Muscle layer of colon (tissue), 2 donors: Measurements from ENCODE around the gene GLUD1.
"Not testable (repeated sequence)": the region's sequence is repeated elsewhere in the genome, so short reads cannot be mapped to it uniquely, and the experiment has no call there.

Experiments used
- H3K27ac ChIP-seq: one replicate; pipeline ENCODE4 v1.7.0; 2013; ENCODE audit warnings: low read depth, mild to moderate bottlenecking, low read length, moderate library complexity
- H3K27me3 ChIP-seq, 2 donors: one replicate each; pipeline ENCODE4 v1.7.0; 2013; ENCODE audit warnings: low read length in 2 of 2, mild to moderate bottlenecking in 2 of 2; ENCODE audit not compliant: insufficient read depth in 2 of 2, control insufficient read depth in 1 of 2
- H3K36me3 ChIP-seq: one replicate; pipeline ENCODE4 v1.7.0; 2013; ENCODE audit warnings: mild to moderate bottlenecking, low read length; ENCODE audit not compliant: insufficient read depth
- H3K4me1 ChIP-seq: one replicate; pipeline ENCODE4 v1.7.0; 2013; ENCODE audit warnings: mild to moderate bottlenecking, low read length; ENCODE audit not compliant: insufficient read depth
- H3K4me3 ChIP-seq, 2 donors: one replicate each; pipeline ENCODE4 v1.7.0; 2013; ENCODE audit warnings: low read length in 2 of 2, low read depth in 1 of 2, mild to moderate bottlenecking in 1 of 2, moderate library complexity in 1 of 2
- H3K9ac ChIP-seq: one replicate; pipeline ENCODE4 v1.7.0; 2013; ENCODE audit warnings: low read length
- H3K9me3 ChIP-seq: one replicate; pipeline ENCODE4 v1.7.0; 2013; ENCODE audit warnings: mild to moderate bottlenecking, low read length
- donor health status: abdominal sarcoma.
- donor health status: Adenocarcinoma of cecum.

The GLUD1 gene

GRCh38 chr10:87060280-87060928 lies 34.2 kb downstream of the GLUD1 start:
- H3K27me3 ChIP-seq, result no peaks in the 10 kb centered on the region
- peaks cover 49% of the 10 kb centered on the region for H3K36me3 ChIP-seq
- no peak overlapping the region for H3K27ac ChIP-seq
- H3K9ac ChIP-seq, result no peak overlapping the region
- H3K4me1 ChIP-seq, result no peaks in the 10 kb centered on the region
- no peaks in the 10 kb centered on the region for H3K9me3 ChIP-seq
- no peak overlapping the region for H3K4me3 ChIP-seq

- Histone ChIP-seq H3K27ac (no peak overlapping the region), H3K9ac (no peak overlapping the region), H3K4me3 (no peak overlapping the region), H3K4me1 (no peaks in the 10 kb centered on the region), H3K36me3 (peaks cover 53% of the 10 kb centered on the region), H3K27me3 (no peaks in the 10 kb centered on the region), H3K9me3 (no peaks in the 10 kb centered on the region)
These were observed 35.2 kb downstream of the GLUD1 start for GRCh38 chr10:87059401-87059800.

- H3K27ac ChIP-seq, result no peak overlapping the region
- H3K9me3 ChIP-seq, result no peaks in the 10 kb centered on the region
- no peaks in the 10 kb centered on the region for H3K27me3 ChIP-seq
- H3K4me1 ChIP-seq, result peaks cover 9% of the 10 kb centered on the region
- no peak overlapping the region for H3K4me3 ChIP-seq
- peaks cover 58% of the 10 kb centered on the region for H3K36me3 ChIP-seq
- H3K9ac ChIP-seq, result no peak overlapping the region
These were observed 36.5 kb downstream of the GLUD1 start for GRCh38 chr10:87058171-87058570.

- Histone ChIP-seq H3K4me1 (peaks cover 14% of the 10 kb centered on the region), H3K27ac (no peak overlapping the region), H3K4me3 (no peak overlapping the region), H3K36me3 (peaks cover 60% of the 10 kb centered on the region), H3K27me3 (no peaks in the 10 kb centered on the region), H3K9ac (no peak overlapping the region), H3K9me3 (no peaks in the 10 kb centered on the region)
These were observed 40.0 kb downstream of the GLUD1 start for GRCh38 chr10:87054373-87055295.

GRCh38 chr10:87053577-87054181 lies 41.0 kb downstream of the GLUD1 start:
- Histone ChIP-seq H3K36me3 (peaks cover 51% of the 10 kb centered on the region), H3K27me3 (no peaks in the 10 kb centered on the region), H3K4me3 (no peak overlapping the region), H3K27ac (no peak overlapping the region), H3K9me3 (no peaks in the 10 kb centered on the region), H3K9ac (no peak overlapping the region), H3K4me1 (peaks cover 14% of the 10 kb centered on the region)

- Histone ChIP-seq H3K4me3 (no peak overlapping the region), H3K36me3 (peaks cover 50% of the 10 kb centered on the region), H3K4me1 (peaks cover 14% of the 10 kb centered on the region), H3K27ac (no peak overlapping the region), H3K9ac (no peak overlapping the region), H3K9me3 (no peaks in the 10 kb centered on the region), H3K27me3 (no peaks in the 10 kb centered on the region)
These were observed 41.5 kb downstream of the GLUD1 start for GRCh38 chr10:87053111-87053510.

GRCh38 chr10:87045434-87045938 lies 49.2 kb downstream of the GLUD1 start:
- Histone ChIP-seq H3K9me3 (no peaks in the 10 kb centered on the region), H3K4me1 (no peaks in the 10 kb centered on the region)

GRCh38 chr10:87043579-87043978 lies 51.1 kb downstream of the GLUD1 start:
- H3K9me3 ChIP-seq, H3K4me3 ChIP-seq, H3K36me3 ChIP-seq, H3K27me3 ChIP-seq, H3K27ac ChIP-seq, H3K4me1 ChIP-seq, H3K9ac ChIP-seq: not testable (repeated sequence)

More at GRCh38 chr10:87045434-87045938, 49.2 kb downstream of the GLUD1 start:
- Histone ChIP-seq H3K4me3 (no peak overlapping the region), H3K27ac (no peak overlapping the region), H3K9ac (no peak overlapping the region), H3K36me3 (peaks cover 4% of the 10 kb centered on the region), H3K27me3 (no peaks in the 10 kb centered on the region)

GRCh38 chr10:87038786-87039185 lies 55.9 kb downstream of the GLUD1 start:
- H3K9ac ChIP-seq, result no peak overlapping the region
- H3K27ac ChIP-seq, result no peak overlapping the region
- no peaks in the 10 kb centered on the region for H3K36me3 ChIP-seq
- H3K4me1 ChIP-seq, result no peaks in the 10 kb centered on the region
- H3K4me3 ChIP-seq, result no peak overlapping the region
- H3K27me3 ChIP-seq, result no peaks in the 10 kb centered on the region
- H3K9me3 ChIP-seq, result no peaks in the 10 kb centered on the region

- no peak overlapping the region for H3K9ac ChIP-seq
These were observed 56.3 kb downstream of the GLUD1 start for GRCh38 chr10:87038286-87038717.

GRCh38 chr10:87036623-87037022 lies 58.0 kb downstream of the GLUD1 start:
- Histone ChIP-seq H3K4me1 (no peaks in the 10 kb centered on the region), H3K9ac (no peak overlapping the region), H3K4me3 (no peak overlapping the region), H3K27ac (no peak overlapping the region), H3K27me3 (no peaks in the 10 kb centered on the region), H3K36me3 (no peaks in the 10 kb centered on the region), H3K9me3 (no peaks in the 10 kb centered on the region)

More at GRCh38 chr10:87038286-87038717, 56.3 kb downstream of the GLUD1 start:
- Histone ChIP-seq H3K27me3 (no peaks in the 10 kb centered on the region), H3K4me3 (no peak overlapping the region), H3K4me1 (no peaks in the 10 kb centered on the region), H3K36me3 (no peaks in the 10 kb centered on the region), H3K27ac (no peak overlapping the region), H3K9me3 (no peaks in the 10 kb centered on the region)
